Epithelial cell of proximal tubule (primary cell): ENCODE measurements around the gene HSH2D. TPM values are rescaled to one million over a fixed set of nuclear protein-coding genes. Genes with fewer than 3 reads are reported as not detected.

Source experiments
- DNase-seq: peaks from one replicate; pipeline ENCODE4 v3.0.0-alpha.2; 2011; ENCODE audit warnings: low read depth
- H3K4me3 ChIP-seq: 2 replicates; pipeline ENCODE4 v1.5.1; 2011; ENCODE audit warnings: low read depth, mild to moderate bottlenecking, low read length
- total RNA-seq: library from RNA; depleted of rRNA; stranded (reverse); fragments of >200 nt; gene quantifications from 2 replicates; pipeline ENCODE4 v1.2.3, GENCODE V29; 2015
- TF ChIP-seq, protein P1 (sequence below): conservative IDR thresholded peaks from 2 replicates; pipeline ENCODE4 v1.5.1; 2012; ENCODE audit warnings: low read depth, mild to moderate bottlenecking, low read length

HSH2D gene
- total RNA-seq, 1 donor from 2014 or later = 0.92 TPM

DNA sequence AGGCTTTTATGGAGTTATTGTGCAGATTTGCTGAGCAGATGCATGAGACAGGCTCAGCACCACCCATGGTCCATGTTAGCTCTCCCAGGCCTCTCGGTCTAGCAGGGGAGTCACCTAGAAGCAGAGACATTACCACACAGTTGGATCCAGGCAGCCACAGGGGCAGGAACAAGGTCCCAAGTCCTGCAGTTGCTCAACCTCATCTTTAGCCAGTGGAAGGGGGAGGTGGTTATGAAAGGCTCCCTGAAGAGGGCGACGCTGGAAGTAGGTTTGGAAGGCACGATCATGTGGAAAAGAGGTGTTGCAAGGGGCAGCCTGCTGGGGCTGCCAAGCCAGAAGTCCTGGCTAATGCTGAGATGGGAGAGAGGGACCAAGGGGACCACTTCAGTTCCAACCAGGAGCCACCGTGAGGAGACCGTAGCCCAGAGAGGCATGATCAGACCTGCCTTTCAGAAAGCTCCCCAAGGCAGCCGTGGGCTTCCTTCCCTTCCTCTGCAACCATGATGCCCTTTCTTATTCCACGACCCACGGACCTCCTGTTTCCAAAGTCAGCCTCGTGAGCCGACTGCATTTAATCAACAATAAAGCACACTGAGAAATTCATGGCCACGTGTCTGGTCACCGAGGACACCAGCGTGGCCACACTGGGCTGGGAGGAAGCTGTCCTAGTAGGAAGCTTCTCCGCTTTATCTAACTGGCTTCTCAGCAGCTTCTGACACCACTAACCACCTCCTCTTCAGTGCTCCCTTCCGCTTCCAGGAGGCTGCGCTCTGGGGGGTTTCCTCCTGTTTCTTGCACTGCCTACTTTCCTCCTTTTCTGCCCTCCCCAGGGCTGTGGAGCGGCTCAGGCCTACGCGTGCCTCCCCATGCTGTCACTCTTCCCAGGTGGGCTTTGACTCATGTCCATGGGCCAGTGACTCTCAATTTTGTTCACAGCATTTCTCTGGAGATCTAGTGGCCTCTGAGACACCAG, 56.8 kb downstream of the HSH2D start:
- peak overlapping the region; percentile 94 for H3K4me3 ChIP-seq
- DNase-seq = no peak
- TF ChIP-seq, protein P1, sequence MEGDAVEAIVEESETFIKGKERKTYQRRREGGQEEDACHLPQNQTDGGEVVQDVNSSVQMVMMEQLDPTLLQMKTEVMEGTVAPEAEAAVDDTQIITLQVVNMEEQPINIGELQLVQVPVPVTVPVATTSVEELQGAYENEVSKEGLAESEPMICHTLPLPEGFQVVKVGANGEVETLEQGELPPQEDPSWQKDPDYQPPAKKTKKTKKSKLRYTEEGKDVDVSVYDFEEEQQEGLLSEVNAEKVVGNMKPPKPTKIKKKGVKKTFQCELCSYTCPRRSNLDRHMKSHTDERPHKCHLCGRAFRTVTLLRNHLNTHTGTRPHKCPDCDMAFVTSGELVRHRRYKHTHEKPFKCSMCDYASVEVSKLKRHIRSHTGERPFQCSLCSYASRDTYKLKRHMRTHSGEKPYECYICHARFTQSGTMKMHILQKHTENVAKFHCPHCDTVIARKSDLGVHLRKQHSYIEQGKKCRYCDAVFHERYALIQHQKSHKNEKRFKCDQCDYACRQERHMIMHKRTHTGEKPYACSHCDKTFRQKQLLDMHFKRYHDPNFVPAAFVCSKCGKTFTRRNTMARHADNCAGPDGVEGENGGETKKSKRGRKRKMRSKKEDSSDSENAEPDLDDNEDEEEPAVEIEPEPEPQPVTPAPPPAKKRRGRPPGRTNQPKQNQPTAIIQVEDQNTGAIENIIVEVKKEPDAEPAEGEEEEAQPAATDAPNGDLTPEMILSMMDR = peak; percentile 12

DNA sequence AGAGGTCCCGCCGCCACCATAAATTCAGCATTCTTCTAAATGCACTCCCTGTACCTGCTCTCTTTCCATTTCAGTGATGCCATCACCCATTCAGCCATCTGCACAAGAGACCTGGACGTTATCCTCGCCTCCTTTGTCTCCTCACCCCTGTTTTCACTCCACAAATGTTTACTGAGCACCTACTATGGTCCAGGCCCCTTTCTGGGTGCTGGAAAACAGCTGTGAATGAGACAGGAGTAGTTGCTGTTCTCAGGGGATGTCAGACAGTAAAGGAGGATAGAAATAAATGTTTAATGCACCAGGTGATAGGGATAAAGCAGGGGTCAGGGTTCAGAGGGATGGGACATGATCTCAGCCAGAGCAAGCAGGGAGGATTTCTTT, 57.5 kb downstream of the HSH2D start:
- TF ChIP-seq, protein P1 = no peak
- H3K4me3 ChIP-seq = no peak overlapping the region
- no peak for DNase-seq

DNA sequence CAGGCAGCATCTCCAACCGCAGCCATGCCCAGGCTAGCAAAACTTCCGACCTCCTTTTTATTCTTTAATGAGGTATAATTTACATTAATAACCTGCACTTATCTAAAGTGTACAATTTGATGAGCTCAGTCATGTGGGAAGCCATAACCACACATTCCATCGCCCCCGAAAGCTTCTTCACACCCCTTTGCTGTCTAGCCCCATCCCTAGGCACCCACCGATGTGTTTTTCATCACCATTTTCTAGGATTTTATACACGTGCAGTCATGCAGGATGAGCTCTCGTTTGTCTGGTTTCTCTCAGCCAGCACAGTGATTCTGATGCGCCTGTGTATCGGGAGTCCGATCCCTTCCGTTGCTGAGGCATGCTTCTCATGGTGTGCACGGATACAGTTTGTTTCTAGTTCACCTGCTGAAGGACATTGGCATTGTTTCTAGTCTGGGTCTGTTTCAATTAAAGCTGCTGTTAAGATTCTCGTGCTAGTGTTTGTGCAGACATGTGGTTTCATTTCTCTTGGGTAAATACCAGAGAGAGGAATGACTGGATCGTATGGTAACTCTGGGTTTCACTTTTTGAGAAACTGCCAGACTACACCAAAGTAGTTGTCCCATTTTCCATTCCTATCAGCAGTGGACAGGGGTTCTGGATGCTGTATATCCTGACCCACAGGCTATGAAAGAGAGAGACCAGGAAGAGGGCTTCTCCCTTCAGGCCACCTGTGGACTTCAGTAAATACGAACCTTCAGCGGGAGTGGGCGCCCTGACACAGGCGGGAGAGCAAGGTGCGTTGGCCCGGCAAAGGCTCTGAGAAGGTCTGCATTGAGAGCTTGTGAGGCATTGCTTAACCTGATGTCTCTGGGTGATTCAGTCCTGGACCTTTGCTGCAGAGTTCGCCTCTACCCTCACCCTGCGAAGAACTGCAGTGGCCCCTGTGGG, 59.1 kb downstream of the HSH2D start:
- TF ChIP-seq, protein P1 = no peak
- H3K4me3 ChIP-seq = no peak overlapping the region
- no peak for DNase-seq

DNA sequence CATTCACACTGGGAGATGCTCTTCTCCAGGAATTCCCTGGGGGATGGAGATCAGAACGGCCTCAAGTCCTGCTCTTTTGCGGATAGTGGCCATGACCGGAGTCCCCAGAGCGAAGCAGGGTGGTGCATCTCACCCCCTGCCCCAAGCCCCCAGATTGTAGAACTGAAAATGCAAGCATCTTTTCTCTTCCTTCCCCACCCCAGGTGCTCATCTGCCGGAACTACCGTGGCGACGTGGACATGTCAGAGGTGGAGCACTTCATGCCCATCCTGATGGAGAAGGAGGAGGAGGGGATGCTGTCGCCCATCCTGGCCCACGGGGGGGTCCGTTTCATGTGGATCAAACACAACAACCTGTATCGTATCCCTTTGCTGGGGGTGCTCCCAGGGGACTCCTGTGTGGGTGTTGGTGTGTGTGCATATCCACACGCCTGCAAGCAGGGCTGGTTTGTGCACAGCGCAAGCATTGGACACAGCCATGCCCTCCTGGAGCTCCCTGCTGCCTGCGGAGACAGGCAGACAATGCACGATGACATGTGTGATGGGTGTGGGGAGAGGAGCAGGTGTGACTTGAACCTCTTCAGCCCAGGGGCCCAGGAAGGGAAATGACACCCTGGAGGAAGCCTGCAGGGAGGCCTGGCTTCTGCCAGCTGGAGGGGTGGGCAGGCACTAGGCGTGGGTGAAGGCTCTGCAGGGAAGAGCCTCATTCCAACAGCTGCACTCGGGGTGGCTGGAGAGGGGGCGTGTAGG, 59.9 kb downstream of the HSH2D start:
- TF ChIP-seq, protein P1 = no peak
- no peak overlapping the region for H3K4me3 ChIP-seq
- no peak for DNase-seq

DNA sequence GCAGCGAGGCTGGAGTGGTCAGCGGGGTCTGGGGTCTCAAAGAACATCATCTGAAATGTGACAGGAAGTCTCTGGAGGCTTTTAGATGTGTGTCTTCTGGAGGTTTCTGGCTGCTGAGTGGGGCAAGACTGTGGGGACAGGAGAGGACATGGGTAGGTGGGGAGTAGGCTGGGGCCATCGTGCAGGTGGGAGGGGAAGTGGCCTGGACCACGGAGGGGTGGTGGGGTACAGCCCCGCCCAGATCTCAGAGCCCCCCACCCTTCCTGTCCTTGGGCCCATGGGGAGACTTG, 60.5 kb downstream of the HSH2D start:
- H3K4me3 ChIP-seq = no peak overlapping the region
- TF ChIP-seq, protein P1 = no peak
- no peak for DNase-seq

DNA sequence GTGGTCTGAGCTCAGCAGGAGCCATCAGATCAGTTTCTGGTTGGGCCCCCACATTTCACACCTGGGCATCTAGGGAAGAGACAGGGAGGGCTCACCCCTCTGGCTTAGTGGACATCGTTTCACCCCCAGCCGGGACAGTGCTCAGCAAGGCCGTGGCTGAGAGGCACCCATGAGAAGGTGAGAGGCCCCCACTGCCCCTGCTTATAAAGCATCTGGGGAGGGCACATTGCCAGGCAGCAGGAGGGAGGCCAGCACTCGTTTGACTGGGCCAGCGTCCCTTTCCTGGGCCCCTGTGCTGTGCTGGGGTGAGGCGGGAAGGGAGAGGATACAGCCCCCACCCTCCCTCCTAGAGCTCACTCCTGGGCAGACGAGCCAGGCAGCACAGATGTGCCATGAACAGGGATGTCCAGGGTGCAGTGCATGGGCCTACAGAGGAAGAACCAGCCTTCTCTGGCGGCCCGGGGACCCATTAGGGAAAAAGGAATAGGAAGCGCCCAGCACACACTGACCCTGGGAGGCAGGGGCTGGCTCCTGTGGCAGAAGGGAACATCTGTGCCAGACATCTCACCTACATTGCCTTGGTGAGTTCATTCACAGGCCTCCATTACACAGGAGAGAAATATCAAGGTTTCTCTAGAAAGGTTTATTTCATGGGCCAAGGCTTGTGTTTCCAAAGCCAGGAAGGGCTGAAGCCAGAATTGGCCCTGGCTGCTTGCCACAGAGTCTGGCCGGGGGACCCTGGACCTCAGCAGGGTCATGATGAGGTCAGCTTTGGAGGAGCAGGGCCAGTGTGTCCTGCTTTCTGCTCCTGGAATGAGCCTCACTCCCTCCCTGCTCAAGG, 61.9 kb downstream of the HSH2D start:
- no peak overlapping the region for H3K4me3 ChIP-seq
- DNase-seq = no peak
- TF ChIP-seq, protein P1 = no peak
